Gastroesophageal sphincter (tissue), 4 donors: ENCODE results near the gene ABHD2. TPM values are rescaled to one million over a fixed set of nuclear protein-coding genes. Genes with fewer than 3 reads are reported as not detected.

Experiments
- ATAC-seq: fragments of 150-250 bp; one replicate; pipeline ENCODE4 v1.9.1; 2016; ENCODE audit warnings: mild to moderate bottlenecking, moderate library complexity
- H3K27ac ChIP-seq, 4 donors: fragments of 200-600 bp; sonication (generic) in 3 of 4; 1 replicate in 3 of 4; 2 replicates in 1 of 4; pipeline ENCODE4 v1.5.1; 2016 to 2019
- H3K27me3 ChIP-seq: fragments of 200-600 bp; sonication (generic); one replicate; pipeline ENCODE4 v1.5.1; 2019
- H3K36me3 ChIP-seq, 2 donors: fragments of 200-600 bp; sonication (generic); one replicate each; pipeline ENCODE4 v1.5.1; 2019; ENCODE audit warnings: control low read depth in 1 of 2
- H3K4me1 ChIP-seq, 3 donors: fragments of 200-600 bp; sonication (generic); 1 replicate in 2 of 3; 2 replicates in 1 of 3; pipeline ENCODE4 v1.5.1; 2016 to 2019; ENCODE audit warnings: control low read depth in 2 of 3
- H3K4me3 ChIP-seq, 2 donors: fragments of 200-600 bp; sonication (generic); one replicate each; pipeline ENCODE4 v1.5.1; 2019; ENCODE audit warnings: mild to moderate bottlenecking in 1 of 2, moderate library complexity in 1 of 2
- H3K9me3 ChIP-seq, 3 donors: fragments of 200-600 bp; sonication (generic); one replicate each; pipeline ENCODE4 v1.5.1; 2017 to 2019; ENCODE audit warnings: control low read depth in 2 of 3
- EP300 ChIP-seq: sonication (generic); formaldehyde crosslinking; IDR thresholded peaks from one replicate; pipeline ENCODE4 v1.6.1; 2017; ENCODE audit warnings: antibody characterized with exemption, mild to moderate bottlenecking
- POLR2A ChIP-seq, 2 donors: fragments of 450-650 bp; IDR thresholded peaks; one replicate each; pipeline ENCODE4 v1.6.1; 2017; ENCODE audit warnings: antibody characterized with exemption in 2 of 2, mild to moderate bottlenecking in 2 of 2, moderate library complexity in 1 of 2
- POLR2AphosphoS5 ChIP-seq: sonication (generic); formaldehyde crosslinking; IDR thresholded peaks from one replicate; pipeline ENCODE4 v1.6.1; 2017; ENCODE audit warnings: antibody characterized with exemption
- WGBS, 2 donors: methylation state at CpG; one replicate each; pipeline ENCODE4 v1.1.5; 2018; ENCODE audit warnings: low coverage in 1 of 2; 5-methylcytosine and 5-hydroxymethylcytosine counted together
- total RNA-seq, 4 donors: library from RNA; depleted of rRNA; stranded (reverse); fragments of >200 nt; gene quantifications; one replicate each; pipeline ENCODE4 v1.1.0, GENCODE V29; 2016
- TF ChIP-seq, protein P1 (sequence below), 4 experiments: fragments of 200-600 bp in 2 of 4; fragments of 450-650 bp in 2 of 4; sonication (generic) in 1 of 4; IDR thresholded peaks; one replicate each; pipeline ENCODE4 v1.5.1; 2017 to 2019; ENCODE audit warnings: antibody characterized with exemption in 4 of 4, mild to moderate bottlenecking in 2 of 4, moderate library complexity in 2 of 4

Gene ABHD2
- total RNA-seq, 4 donors from 2014 or later: 54.6 to 108 (median 75.9) TPM

DNA sequence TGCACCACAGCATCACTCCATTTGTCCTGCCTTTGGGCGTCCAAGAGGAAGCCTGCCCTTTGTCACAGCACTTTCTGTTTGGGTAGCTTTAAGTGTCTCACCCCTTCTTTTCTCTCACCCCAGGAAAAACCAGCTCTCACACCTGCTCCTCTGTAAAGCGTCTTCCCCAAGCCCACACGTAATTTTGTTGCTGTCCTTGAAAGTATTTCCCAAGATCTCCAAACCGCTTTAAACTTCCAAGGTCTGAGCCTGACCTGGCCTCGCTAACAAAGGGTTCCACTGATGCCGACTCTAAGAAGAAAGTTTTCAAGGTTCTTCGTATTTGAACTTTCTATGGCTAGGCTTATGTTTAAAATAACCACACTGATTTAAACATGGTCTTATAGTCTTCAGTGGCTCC, 5.3 kb downstream of the ABHD2 start:
- H3K9me3 ChIP-seq: no peaks in the 10 kb centered on the region
- 81 to 86% methylated on average over 2 to 7 of the region's 7 CpGs for WGBS, 2 donors
- H3K4me3 ChIP-seq: no peak overlapping the region
- no peaks in the 10 kb centered on the region for H3K27me3 ChIP-seq
- no peak for ATAC-seq
- H3K36me3 ChIP-seq: no peaks in the 10 kb centered on the region
- peak overlapping the region; percentile 91 to 98 (median 96) for H3K27ac ChIP-seq
- H3K4me1 ChIP-seq: peaks cover 4 to 98% (median 33%) of the 10 kb centered on the region in 3 donors
- TF ChIP-seq POLR2AphosphoS5: no peak
- TF ChIP-seq, protein P1, sequence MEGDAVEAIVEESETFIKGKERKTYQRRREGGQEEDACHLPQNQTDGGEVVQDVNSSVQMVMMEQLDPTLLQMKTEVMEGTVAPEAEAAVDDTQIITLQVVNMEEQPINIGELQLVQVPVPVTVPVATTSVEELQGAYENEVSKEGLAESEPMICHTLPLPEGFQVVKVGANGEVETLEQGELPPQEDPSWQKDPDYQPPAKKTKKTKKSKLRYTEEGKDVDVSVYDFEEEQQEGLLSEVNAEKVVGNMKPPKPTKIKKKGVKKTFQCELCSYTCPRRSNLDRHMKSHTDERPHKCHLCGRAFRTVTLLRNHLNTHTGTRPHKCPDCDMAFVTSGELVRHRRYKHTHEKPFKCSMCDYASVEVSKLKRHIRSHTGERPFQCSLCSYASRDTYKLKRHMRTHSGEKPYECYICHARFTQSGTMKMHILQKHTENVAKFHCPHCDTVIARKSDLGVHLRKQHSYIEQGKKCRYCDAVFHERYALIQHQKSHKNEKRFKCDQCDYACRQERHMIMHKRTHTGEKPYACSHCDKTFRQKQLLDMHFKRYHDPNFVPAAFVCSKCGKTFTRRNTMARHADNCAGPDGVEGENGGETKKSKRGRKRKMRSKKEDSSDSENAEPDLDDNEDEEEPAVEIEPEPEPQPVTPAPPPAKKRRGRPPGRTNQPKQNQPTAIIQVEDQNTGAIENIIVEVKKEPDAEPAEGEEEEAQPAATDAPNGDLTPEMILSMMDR (IDR thresholded peaks at IDR 0.05): no peak
- TF ChIP-seq EP300: no peak
- TF ChIP-seq POLR2A (IDR thresholded peaks at IDR 0.05): no peak

DNA sequence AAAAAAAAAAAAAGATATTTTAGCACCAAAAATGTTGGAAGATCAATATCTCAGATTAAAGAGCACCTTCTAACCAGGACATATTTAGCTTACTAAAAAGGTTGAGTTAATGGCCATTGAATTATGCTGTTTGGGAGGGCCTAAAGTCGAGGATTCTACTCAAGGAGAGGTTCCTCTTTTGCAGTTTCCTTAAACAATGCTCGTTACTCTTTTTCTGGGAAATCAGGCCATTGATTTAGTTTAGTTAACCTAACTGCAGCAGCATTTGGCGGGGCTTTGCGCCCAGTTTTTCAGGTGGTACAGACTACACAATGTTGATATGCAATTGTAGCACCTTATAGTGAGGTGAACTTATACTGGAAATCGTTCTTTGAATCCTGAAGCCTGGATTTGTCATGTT, 6.8 kb downstream of the ABHD2 start:
- 78 to 92% methylated on average over 3 to 5 of the region's 5 CpGs for WGBS, 2 donors
- Histone ChIP-seq H3K36me3 (no peaks in the 10 kb centered on the region), H3K27ac (peak overlapping the region in 3 of 4 donors; percentile 95 to 98 (median 98)), H3K27me3 (no peaks in the 10 kb centered on the region), H3K4me3 (no peak overlapping the region), H3K9me3 (no peaks in the 10 kb centered on the region), H3K4me1 (peaks cover 8 to 100% (median 33%) of the 10 kb centered on the region in 3 donors)
- no peak for ATAC-seq
- TF ChIP-seq POLR2A (IDR thresholded peaks at IDR 0.05): no peak
- TF ChIP-seq, protein P1 (IDR thresholded peaks at IDR 0.05): no peak
- TF ChIP-seq EP300: no peak
- TF ChIP-seq POLR2AphosphoS5: no peak

DNA sequence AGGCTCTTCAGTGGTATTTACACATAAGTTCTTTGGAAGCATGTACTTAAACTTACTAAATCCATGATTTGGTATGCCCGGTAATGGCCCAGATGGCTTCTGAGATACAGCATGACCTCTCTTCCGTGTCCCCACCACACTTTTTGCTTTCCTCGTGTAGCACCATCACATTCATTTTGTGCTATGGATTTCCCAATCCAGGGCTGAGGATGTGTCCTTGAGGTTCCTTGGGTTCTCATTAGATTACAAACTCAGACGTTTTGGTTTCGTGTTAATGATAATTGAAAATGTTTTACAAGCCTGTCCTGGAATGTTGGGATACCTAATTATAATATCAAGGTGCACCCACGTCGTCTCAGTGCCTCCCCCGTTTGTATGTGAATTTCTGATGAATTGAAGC, 7.3 kb downstream of the ABHD2 start:
- Histone ChIP-seq H3K27ac (peak overlapping the region in 3 of 4 donors; percentile 95 to 98 (median 98)), H3K4me3 (no peak overlapping the region), H3K4me1 (peaks cover 8 to 100% (median 28%) of the 10 kb centered on the region in 3 donors), H3K27me3 (no peaks in the 10 kb centered on the region), H3K9me3 (no peaks in the 10 kb centered on the region), H3K36me3 (no peaks in the 10 kb centered on the region)
- WGBS, 2 donors: 80 to 83% methylated on average over 4 to 8 of the region's 8 CpGs
- no peak for TF ChIP-seq EP300
- no peak for TF ChIP-seq POLR2AphosphoS5
- TF ChIP-seq, protein P1 (IDR thresholded peaks at IDR 0.05): no peak
- no peak for TF ChIP-seq POLR2A (IDR thresholded peaks at IDR 0.05)
- no peak for ATAC-seq

DNA sequence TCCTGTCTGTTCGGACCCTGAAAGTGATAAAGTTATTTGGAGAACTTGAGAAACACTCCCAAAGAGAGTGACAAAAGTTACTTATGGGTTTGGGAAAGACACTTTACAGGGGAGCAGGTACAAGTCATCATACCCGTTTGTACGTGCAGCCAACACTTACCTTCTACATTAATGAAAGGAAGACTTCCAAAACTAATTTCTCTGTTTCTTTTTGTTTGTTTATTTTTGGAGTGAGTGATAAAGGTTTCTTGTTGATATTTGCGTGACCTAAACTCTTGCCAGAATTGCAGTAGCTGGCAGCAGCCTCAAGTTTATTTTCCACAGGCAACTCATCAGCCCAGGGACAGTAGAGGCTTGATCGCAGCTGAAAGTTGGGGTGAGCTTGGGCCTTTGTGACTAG, 8.4 kb downstream of the ABHD2 start:
- ATAC-seq: no peak
- peak overlapping the region; percentile 26 to 98 (median 78) for H3K27ac ChIP-seq
- peaks cover 13 to 100% (median 35%) of the 10 kb centered on the region in 3 donors for H3K4me1 ChIP-seq
- no peak overlapping the region for H3K4me3 ChIP-seq
- no peaks in the 10 kb centered on the region for H3K36me3 ChIP-seq
- TF ChIP-seq, protein P1 (IDR thresholded peaks at IDR 0.05): no peak
- TF ChIP-seq EP300 (no peak), POLR2AphosphoS5 (no peak), POLR2A (IDR thresholded peaks at IDR 0.05) (no peak)
- H3K27me3 ChIP-seq: no peaks in the 10 kb centered on the region
- WGBS, 2 donors: 19 to 29% methylated on average over 5 of the region's 5 CpGs
- no peaks in the 10 kb centered on the region for H3K9me3 ChIP-seq

DNA sequence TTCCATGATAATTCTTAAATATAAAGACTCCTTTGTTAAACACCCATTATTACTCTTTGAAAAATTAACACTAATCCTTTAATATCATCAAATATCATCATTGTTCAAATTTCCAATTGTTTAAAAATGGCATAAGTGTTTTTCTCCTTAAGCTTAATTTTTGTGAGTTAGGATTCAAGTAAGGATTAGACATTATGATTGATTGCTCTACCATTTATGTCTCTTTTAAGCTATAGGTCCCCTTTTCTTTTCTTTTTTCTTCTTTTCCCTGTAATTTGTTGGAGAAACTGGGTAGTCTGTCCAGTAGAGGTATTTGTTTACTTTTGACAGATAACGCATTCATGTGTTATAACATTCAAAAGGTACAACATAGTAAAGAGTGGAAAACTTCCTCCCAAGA, 9.1 kb downstream of the ABHD2 start:
- TF ChIP-seq POLR2AphosphoS5 (no peak), EP300 (no peak), POLR2A (IDR thresholded peaks at IDR 0.05) (no peak)
- TF ChIP-seq, protein P1 (IDR thresholded peaks at IDR 0.05): no peak
- no peak for ATAC-seq
- 50 to 90% methylated on average over 1 of the region's 1 CpG for WGBS, 2 donors

More for the DNA sequence above, 9.1 kb downstream of the ABHD2 start:
- Histone ChIP-seq H3K9me3 (no peaks in the 10 kb centered on the region), H3K4me3 (no peak overlapping the region), H3K27ac (peak overlapping the region; percentile 1 to 98 (median 78)), H3K4me1 (peaks cover 15 to 100% (median 37%) of the 10 kb centered on the region in 3 donors), H3K36me3 (no peaks in the 10 kb centered on the region), H3K27me3 (no peaks in the 10 kb centered on the region)
